NB4 (cell line): ENCODE data around the gene IER5.

Experiments used
- DNase-seq: peaks from one replicate; pipeline ENCODE4 v3.0.0; 2010; ENCODE audit warnings: low read depth
- H3K4me3 ChIP-seq: one replicate; pipeline ENCODE4 v1.5.1; 2011; ENCODE audit warnings: mild to moderate bottlenecking, low read depth, low read length, moderate library complexity
- CTCF ChIP-seq: IDR thresholded peaks from one replicate; pipeline ENCODE4 v1.5.1; 2012; ENCODE audit warnings: low read depth, low read length
- MAX ChIP-seq: IDR thresholded peaks from 2 replicates; pipeline ENCODE4 v1.6.1; 2011; ENCODE audit warnings: low read depth, low read length
- MYC ChIP-seq: IDR thresholded peaks from 2 replicates; pipeline ENCODE4 v1.6.1; 2011; ENCODE audit warnings: low read depth, low read length
- POLR2A ChIP-seq: IDR thresholded peaks from 2 replicates; pipeline ENCODE4 v1.6.1; 2011; ENCODE audit warnings: mild to moderate bottlenecking; ENCODE audit not compliant: insufficient read length; ENCODE audit errors: extremely low read depth

IER5 gene

GRCh38 chr1:181073638-181074037 lies 14.9 kb upstream of the IER5 start:
- DNase-seq, result no peak
- no peak overlapping the region for H3K4me3 ChIP-seq
- TF ChIP-seq CTCF, result no peak
- no peak for TF ChIP-seq MYC
- no peak for TF ChIP-seq MAX
- no peak for TF ChIP-seq POLR2A

- no peak for DNase-seq
- no peak for TF ChIP-seq MYC
- TF ChIP-seq CTCF, result no peak
- TF ChIP-seq POLR2A, result no peak
- no peak for TF ChIP-seq MAX
- H3K4me3 ChIP-seq, result no peak overlapping the region
These were observed 12.6 kb upstream of the IER5 start for GRCh38 chr1:181075766-181076350.

GRCh38 chr1:181076852-181077251 lies 11.6 kb upstream of the IER5 start:
- no peak for DNase-seq
- H3K4me3 ChIP-seq, result no peak overlapping the region
- no peak for TF ChIP-seq MYC
- no peak for TF ChIP-seq CTCF
- no peak for TF ChIP-seq MAX

GRCh38 chr1:181077576-181078242 lies 10.8 kb upstream of the IER5 start:
- no peak for DNase-seq
- no peak overlapping the region for H3K4me3 ChIP-seq
- TF ChIP-seq MYC (no peak), MAX (no peak), POLR2A (no peak), CTCF (no peak)

- H3K4me3 ChIP-seq, result no peak overlapping the region
- TF ChIP-seq MYC (no peak), MAX (no peak), POLR2A (no peak), CTCF (no peak)
- DNase-seq, result no peak
These were observed 9.1 kb upstream of the IER5 start for GRCh38 chr1:181079382-181079781.
